ENCODE results near the gene XXYLT1.

Gene XXYLT1

DNA sequence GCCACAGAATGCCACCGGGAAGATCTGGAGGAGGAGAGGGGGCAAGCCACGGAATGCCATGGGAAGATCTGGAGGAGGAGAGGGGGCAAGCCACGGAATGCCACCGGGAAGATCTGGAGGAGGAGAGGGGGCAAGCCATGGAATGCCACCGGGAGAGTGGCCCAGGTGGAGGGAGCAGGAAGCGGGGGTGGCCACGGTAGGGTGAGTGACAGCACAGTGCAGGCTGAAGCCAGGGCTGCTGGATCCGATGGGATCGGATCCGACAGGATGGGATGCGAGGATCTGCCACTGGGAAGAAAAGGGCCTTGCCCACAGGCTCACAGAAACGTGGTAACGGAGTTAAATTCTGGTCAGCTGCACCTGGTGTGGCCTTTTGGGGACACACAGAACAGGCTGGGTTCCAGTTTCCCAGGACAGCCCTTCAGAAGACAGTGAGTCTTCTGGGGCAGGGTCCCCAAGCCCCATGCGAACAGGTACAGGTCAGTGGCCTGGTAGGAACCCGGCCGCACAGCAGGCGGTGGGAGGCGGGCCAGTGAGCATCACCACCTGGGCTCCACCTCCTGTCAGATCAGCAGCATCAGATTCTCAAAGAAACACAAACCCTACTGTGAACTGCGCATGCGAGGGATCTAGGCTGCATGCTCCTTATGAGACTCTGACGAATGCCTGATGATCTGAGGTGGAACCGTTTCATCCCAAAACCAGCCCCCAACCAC, 58.8 kb downstream of the XXYLT1 start:
- TF ChIP-seq, protein P1, sequence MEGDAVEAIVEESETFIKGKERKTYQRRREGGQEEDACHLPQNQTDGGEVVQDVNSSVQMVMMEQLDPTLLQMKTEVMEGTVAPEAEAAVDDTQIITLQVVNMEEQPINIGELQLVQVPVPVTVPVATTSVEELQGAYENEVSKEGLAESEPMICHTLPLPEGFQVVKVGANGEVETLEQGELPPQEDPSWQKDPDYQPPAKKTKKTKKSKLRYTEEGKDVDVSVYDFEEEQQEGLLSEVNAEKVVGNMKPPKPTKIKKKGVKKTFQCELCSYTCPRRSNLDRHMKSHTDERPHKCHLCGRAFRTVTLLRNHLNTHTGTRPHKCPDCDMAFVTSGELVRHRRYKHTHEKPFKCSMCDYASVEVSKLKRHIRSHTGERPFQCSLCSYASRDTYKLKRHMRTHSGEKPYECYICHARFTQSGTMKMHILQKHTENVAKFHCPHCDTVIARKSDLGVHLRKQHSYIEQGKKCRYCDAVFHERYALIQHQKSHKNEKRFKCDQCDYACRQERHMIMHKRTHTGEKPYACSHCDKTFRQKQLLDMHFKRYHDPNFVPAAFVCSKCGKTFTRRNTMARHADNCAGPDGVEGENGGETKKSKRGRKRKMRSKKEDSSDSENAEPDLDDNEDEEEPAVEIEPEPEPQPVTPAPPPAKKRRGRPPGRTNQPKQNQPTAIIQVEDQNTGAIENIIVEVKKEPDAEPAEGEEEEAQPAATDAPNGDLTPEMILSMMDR (IDR thresholded peaks at IDR 0.05; ENCODE audit: insufficient read depth, low read length, poor library complexity, severe bottlenecking): no peak

DNA sequence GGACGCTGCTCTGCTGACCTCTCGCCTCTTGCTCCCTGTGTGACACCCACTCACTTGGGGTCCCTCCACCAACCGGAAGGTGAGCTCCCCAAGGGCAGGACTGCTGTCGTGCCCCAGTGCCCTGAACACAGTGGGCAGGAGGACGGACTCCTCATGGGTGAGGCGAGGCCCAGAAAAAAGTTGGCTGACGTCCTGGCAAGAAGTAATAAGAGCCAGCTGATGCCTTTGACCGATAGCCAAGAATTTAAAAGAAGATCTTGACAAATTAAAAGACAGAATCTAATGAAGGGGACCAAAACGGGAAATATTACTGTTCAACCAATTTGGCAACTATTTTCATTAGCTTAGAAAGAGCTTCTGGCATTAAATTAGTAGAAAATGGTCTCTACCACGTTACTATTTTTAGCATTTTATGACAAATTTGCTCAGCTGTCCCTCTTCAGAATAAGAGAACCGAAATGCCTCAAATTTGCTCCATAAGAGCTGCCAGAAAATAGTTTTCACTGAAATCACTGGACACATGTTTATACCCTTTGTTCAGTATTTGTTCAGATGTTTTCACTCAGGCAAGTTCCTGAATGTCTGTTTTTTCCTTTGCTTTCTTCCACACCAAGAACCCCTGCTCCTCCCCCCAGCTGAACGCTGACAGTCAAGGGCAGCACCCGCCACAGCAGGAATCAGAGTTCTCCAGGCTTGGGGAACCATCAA, 60.5 kb downstream of the XXYLT1 start:
- Histone ChIP-seq H3K27me3 (replicated peaks; ENCODE audit: control insufficient read depth, insufficient read depth, low read length) (no peaks in the 10 kb centered on the region), H3K4me3 (replicated peaks; ENCODE audit: low read depth, low read length) (no peak overlapping the region), H3K36me3 (ENCODE audit: control insufficient read depth, insufficient read depth, low read length) (no peaks in the 10 kb centered on the region)
- no peak for DNase-seq (ENCODE audit: extremely low read depth, insufficient read length)
- TF ChIP-seq, protein P1 (IDR thresholded peaks at IDR 0.05; ENCODE audit: insufficient read depth, low read length, poor library complexity, severe bottlenecking): no peak

More for the DNA sequence above, 58.8 kb downstream of the XXYLT1 start:
- H3K36me3 ChIP-seq (ENCODE audit: control insufficient read depth, insufficient read depth, low read length): no peaks in the 10 kb centered on the region
- H3K4me3 ChIP-seq (replicated peaks; ENCODE audit: low read depth, low read length): no peak overlapping the region
- no peaks in the 10 kb centered on the region for H3K27me3 ChIP-seq (replicated peaks; ENCODE audit: control insufficient read depth, insufficient read depth, low read length)
- DNase-seq (ENCODE audit: extremely low read depth, insufficient read length): no peak

DNA sequence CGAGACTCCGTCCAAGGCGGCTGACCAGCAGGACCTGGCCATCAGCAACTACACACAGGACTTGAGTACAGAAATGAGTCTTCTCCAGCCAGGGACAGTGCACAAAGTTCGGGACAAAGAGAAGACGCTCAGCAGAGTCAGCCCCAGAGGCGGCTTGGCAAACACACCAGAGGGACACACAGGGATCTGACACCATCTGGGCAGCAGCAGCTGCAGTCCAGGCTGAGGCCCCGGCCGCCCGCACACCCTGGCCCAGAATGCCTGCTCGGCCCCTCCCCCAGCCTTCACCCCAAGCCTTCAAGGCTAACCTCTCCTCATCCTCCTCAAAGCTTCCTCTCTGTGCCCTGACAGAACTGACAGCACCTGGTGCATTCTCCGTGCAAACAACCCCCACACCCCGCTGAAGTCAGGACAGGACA, 61.1 kb downstream of the XXYLT1 start:
- no peaks in the 10 kb centered on the region for H3K36me3 ChIP-seq (ENCODE audit: control insufficient read depth, insufficient read depth, low read length)
- H3K27me3 ChIP-seq (replicated peaks; ENCODE audit: control insufficient read depth, insufficient read depth, low read length): no peaks in the 10 kb centered on the region
- DNase-seq (ENCODE audit: extremely low read depth, insufficient read length): no peak
- H3K4me3 ChIP-seq (replicated peaks; ENCODE audit: low read depth, low read length): no peak overlapping the region
- TF ChIP-seq, protein P1 (IDR thresholded peaks at IDR 0.05; ENCODE audit: insufficient read depth, low read length, poor library complexity, severe bottlenecking): no peak

DNA sequence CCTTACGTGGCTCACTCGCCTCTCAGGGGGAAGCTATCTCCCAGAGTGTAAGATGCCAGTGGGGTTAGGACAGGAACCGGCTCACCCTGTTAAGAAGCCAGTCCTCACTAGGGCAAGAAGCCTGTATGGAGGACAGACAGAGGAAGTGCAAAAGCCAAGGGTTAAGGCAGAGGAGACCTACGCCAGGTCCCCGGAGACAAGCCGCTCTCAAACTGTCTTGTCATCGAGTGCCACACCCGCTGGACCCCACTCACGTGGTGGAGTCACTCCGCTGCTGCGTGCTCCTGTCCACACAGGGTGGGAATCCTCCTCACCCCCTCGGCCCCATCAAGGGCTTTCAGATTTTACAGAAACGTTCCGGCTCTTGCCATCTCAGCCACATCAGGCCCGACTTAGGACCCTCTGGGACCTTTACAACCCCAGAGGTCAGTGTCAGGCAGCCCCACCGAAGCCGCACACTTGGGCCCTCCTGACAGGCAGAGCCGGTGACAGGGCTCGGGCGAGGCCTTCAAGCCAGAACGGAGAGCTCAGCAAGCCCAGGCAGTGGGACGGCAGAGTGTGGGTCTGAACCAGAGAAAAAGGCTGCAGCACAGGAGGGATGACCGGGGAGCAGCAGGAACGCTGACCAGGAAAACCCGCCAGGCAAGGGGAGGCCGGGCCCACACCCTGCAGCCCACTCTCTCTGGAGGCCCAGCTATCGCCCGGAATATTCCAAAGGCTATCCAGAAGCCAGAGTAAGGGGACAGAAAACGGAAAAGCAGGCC, 61.7 kb downstream of the XXYLT1 start:
- Histone ChIP-seq H3K27me3 (replicated peaks; ENCODE audit: control insufficient read depth, insufficient read depth, low read length) (no peaks in the 10 kb centered on the region), H3K36me3 (ENCODE audit: control insufficient read depth, insufficient read depth, low read length) (no peaks in the 10 kb centered on the region), H3K4me3 (replicated peaks; ENCODE audit: low read depth, low read length) (no peak overlapping the region)
- no peak for DNase-seq (ENCODE audit: extremely low read depth, insufficient read length)
- TF ChIP-seq, protein P1 (IDR thresholded peaks at IDR 0.05; ENCODE audit: insufficient read depth, low read length, poor library complexity, severe bottlenecking): no peak

DNA sequence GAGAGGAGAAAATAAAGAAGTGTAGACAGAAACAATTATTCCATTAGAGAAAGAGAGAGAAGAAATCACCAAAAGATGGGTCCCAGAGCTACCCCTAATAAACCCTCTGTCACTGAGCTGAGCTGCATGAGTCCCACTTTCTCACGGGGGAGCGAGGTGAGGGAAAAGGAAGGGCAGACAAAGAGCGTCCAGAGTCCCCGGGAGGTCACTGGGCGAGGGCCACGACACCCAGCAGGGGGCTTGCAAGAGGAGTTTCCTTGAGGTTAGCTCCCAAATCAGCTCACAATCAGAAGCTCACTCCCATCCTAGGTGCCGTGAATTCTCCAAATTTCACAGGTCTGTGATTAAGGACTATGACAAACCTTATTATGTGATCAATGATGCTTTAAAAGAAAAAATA, 62.3 kb downstream of the XXYLT1 start:
- no peak for DNase-seq (ENCODE audit: extremely low read depth, insufficient read length)
- TF ChIP-seq, protein P1 (IDR thresholded peaks at IDR 0.05; ENCODE audit: insufficient read depth, low read length, poor library complexity, severe bottlenecking): no peak
- Histone ChIP-seq H3K27me3 (replicated peaks; ENCODE audit: control insufficient read depth, insufficient read depth, low read length) (no peaks in the 10 kb centered on the region), H3K4me3 (replicated peaks; ENCODE audit: low read depth, low read length) (no peak overlapping the region), H3K36me3 (ENCODE audit: control insufficient read depth, insufficient read depth, low read length) (no peaks in the 10 kb centered on the region)
